ENCODE results near the gene RAB22A. TPM values are rescaled to one million over a fixed set of nuclear protein-coding genes. Genes with fewer than 3 reads are reported as not detected.

Gene RAB22A
- total RNA-seq, 6 donors from 2014 or later = 9.9 to 27.8 (median 21.1) TPM

GRCh38 chr20:58401162-58401561 lies 91.6 kb downstream of the RAB22A start:
- Histone ChIP-seq H3K27me3 (no peaks in the 10 kb centered on the region), H3K27ac (no peak overlapping the region), H3K4me1 (peaks cover 17 to 53% (median 29%) of the 10 kb centered on the region in 4 donors), H3K4me3 (no peak overlapping the region), H3K9me3 (no peaks in the 10 kb centered on the region), H3K36me3 (no peaks in the 10 kb centered on the region)
- 41 to 69% methylated on average over 1 of the region's 1 CpG for WGBS, 2 donors
- no peak for TF ChIP-seq POLR2A (IDR thresholded peaks at IDR 0.05)
- no peak for TF ChIP-seq POLR2AphosphoS5 (IDR thresholded peaks at IDR 0.05)
- no peak for TF ChIP-seq EP300 (IDR thresholded peaks at IDR 0.05)
- TF ChIP-seq CTCF (IDR thresholded peaks at IDR 0.05) = no peak
- ATAC-seq (ENCODE audit: low FRiP score in 2 of 2) (no peak), DNase-seq (no peak)

DNA sequence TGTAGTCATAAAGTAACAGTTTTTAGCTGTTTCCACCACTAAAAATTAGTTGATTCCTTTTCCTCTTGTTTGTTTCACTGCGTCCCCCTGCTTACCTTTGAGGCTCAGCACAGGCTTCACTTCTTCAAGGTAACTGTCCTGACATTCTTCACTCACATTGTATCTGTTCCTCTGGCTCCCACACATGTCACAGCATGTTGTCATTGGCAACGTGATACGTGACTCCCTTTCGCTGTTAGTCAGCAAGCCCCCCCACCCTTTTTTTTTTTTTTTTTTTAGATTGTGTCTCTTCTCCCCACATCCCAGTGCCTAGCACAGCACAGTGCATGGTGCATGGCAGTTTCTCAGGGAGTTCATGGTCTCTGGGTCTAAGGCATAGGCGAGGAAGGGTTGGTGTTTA lies 92.8 kb downstream of the RAB22A start:
- H3K4me1 ChIP-seq = peaks cover 17 to 45% (median 24%) of the 10 kb centered on the region in 4 donors
- H3K9me3 ChIP-seq = no peaks in the 10 kb centered on the region
- 87 to 93% methylated on average over 5 of the region's 5 CpGs for WGBS, 2 donors
- no peak for DNase-seq
- no peak for ATAC-seq (ENCODE audit: low FRiP score in 2 of 2)
- no peak overlapping the region for H3K27ac ChIP-seq
- no peak for TF ChIP-seq POLR2AphosphoS5 (IDR thresholded peaks at IDR 0.05)
- no peak for TF ChIP-seq POLR2A (IDR thresholded peaks at IDR 0.05)
- TF ChIP-seq CTCF (IDR thresholded peaks at IDR 0.05) = no peak
- no peak for TF ChIP-seq EP300 (IDR thresholded peaks at IDR 0.05)
- no peaks in the 10 kb centered on the region for H3K27me3 ChIP-seq
- no peaks in the 10 kb centered on the region for H3K36me3 ChIP-seq
- no peak overlapping the region for H3K4me3 ChIP-seq

DNA sequence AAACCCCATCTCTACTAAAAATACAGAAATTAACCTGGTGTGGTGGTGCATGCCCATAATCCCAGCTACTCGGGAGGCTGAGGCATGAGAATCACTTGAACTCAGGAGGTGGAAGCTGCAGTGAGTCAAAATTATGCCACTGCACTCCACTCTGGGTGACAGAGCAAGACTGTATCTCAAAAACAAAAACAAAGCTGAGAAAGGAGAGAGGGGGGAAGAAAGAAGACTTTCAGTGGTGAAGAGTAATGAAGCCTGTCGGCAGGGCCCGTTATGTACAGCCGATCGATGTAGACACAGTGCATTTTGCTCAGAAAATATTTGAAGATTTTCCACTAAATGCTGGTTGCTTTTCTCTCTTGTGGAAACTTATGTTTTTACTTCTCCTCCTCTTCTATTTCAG lies 93.3 kb downstream of the RAB22A start:
- no peak overlapping the region for H3K4me3 ChIP-seq
- H3K4me1 ChIP-seq = peaks cover 16 to 43% (median 20%) of the 10 kb centered on the region in 4 donors
- no peak overlapping the region for H3K27ac ChIP-seq
- no peak for TF ChIP-seq EP300 (IDR thresholded peaks at IDR 0.05)
- TF ChIP-seq POLR2AphosphoS5 (IDR thresholded peaks at IDR 0.05) = no peak
- no peak for TF ChIP-seq CTCF (IDR thresholded peaks at IDR 0.05)
- no peak for TF ChIP-seq POLR2A (IDR thresholded peaks at IDR 0.05)
- DNase-seq (no peak), ATAC-seq (ENCODE audit: low FRiP score in 2 of 2) (no peak)
- H3K9me3 ChIP-seq = no peaks in the 10 kb centered on the region
- no peaks in the 10 kb centered on the region for H3K27me3 ChIP-seq
- 96 to 97% methylated on average over 5 of the region's 5 CpGs for WGBS, 2 donors
- H3K36me3 ChIP-seq = no peaks in the 10 kb centered on the region

DNA sequence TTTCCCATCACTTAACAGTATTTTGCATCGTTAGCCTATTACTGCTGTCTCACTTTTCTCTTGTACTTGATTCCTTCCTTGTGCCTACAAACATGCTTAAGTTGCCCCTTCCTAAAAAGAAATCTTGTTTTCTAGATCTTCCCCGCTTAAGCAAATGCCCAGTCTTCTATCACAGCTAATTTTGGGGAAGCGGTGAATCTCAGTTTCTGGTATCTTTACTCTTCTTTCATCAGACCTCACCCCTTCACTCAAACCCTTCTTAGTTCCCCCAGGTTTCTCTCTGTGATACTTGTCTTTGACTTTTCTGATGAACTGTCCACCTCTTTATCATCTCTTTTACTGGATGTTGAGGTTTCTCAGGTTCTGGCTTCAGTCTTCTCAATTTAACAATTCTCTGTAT lies 93.8 kb downstream of the RAB22A start:
- ATAC-seq (ENCODE audit: low FRiP score in 2 of 2) = no peak
- no peak for DNase-seq
- 86 to 87% methylated on average over 3 of the region's 3 CpGs for WGBS, 2 donors
- H3K9me3 ChIP-seq = no peaks in the 10 kb centered on the region
- H3K27me3 ChIP-seq = no peaks in the 10 kb centered on the region
- H3K36me3 ChIP-seq = no peaks in the 10 kb centered on the region
- no peak overlapping the region for H3K4me3 ChIP-seq
- no peak overlapping the region for H3K27ac ChIP-seq
- peaks cover 12 to 45% (median 19%) of the 10 kb centered on the region in 4 donors for H3K4me1 ChIP-seq
- TF ChIP-seq POLR2AphosphoS5 (IDR thresholded peaks at IDR 0.05) (no peak), EP300 (IDR thresholded peaks at IDR 0.05) (no peak), CTCF (IDR thresholded peaks at IDR 0.05) (no peak), POLR2A (IDR thresholded peaks at IDR 0.05) (no peak)

DNA sequence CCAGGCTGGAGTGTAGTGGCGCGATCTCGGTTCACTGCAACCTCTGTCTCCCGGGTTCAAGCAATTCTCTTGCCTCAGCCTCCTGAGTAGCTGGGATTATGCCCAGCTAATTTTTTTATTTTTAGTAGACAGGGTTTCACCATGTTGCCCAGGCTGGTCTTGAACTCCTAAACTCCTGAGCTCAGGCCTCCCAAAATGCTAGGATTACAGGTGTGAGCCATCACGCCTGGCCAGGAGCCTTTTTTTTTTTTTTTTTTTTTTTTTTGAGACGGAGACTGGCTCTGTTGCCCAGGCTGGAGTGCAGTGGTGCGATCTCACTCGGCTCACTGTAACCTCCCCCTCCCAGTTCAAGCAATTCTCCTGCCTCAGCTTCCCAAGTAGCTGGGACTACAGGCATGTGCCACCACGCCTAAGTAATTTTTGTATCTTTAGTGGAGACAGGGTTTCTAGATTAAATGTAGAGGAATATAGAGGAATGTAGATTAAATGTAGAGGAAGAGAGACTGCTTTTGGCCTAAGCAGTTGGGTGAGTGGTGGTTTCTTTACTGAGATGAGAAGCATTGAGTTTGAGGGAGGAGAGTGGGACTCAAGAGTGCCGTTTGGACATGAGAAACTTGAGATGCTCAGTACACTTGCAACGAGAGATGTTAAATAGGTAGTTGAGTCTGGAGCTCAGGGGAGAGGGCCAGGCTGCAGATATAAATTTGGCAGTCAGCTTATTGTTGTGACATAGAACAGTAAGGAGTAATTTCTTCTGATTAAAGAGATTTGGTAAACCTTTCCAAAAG lies 96.2 kb downstream of the RAB22A start:
- Histone ChIP-seq H3K27ac (no peak overlapping the region), H3K4me3 (no peak overlapping the region), H3K9me3 (no peaks in the 10 kb centered on the region), H3K36me3 (no peaks in the 10 kb centered on the region), H3K27me3 (no peaks in the 10 kb centered on the region), H3K4me1 (peaks cover 16 to 59% (median 31%) of the 10 kb centered on the region in 4 donors)
- no peak for DNase-seq
- TF ChIP-seq CTCF (IDR thresholded peaks at IDR 0.05) (no peak), POLR2AphosphoS5 (IDR thresholded peaks at IDR 0.05) (no peak), EP300 (IDR thresholded peaks at IDR 0.05) (no peak), POLR2A (IDR thresholded peaks at IDR 0.05) (no peak)
- WGBS, 2 donors = 81 to 82% methylated on average over 11 of the region's 11 CpGs
- ATAC-seq (ENCODE audit: low FRiP score in 2 of 2) = no peak
